Head of caudate nucleus (tissue), 42 donors: Measurements from ENCODE around the gene FILIP1.

Experiments
- DNase-seq, 42 donors: peaks; one replicate each; pipeline versions ENCODE4 v3.0.0 to v3.0.0-alpha.2; 2020 to 2021; ENCODE audit warnings: mixed read lengths in 7 of 42
- intact Hi-C: fragments of 100-400 bp; cut with DNase I; formaldehyde crosslinking; loops from one replicate; pipeline ENCODE4 v1.15.0; 2022

Gene FILIP1

GRCh38 chr6:75315978-75316377 is 177.6 kb downstream of the FILIP1 start:
- intact Hi-C loops = no loop called here
- no peak for DNase-seq

DNA sequence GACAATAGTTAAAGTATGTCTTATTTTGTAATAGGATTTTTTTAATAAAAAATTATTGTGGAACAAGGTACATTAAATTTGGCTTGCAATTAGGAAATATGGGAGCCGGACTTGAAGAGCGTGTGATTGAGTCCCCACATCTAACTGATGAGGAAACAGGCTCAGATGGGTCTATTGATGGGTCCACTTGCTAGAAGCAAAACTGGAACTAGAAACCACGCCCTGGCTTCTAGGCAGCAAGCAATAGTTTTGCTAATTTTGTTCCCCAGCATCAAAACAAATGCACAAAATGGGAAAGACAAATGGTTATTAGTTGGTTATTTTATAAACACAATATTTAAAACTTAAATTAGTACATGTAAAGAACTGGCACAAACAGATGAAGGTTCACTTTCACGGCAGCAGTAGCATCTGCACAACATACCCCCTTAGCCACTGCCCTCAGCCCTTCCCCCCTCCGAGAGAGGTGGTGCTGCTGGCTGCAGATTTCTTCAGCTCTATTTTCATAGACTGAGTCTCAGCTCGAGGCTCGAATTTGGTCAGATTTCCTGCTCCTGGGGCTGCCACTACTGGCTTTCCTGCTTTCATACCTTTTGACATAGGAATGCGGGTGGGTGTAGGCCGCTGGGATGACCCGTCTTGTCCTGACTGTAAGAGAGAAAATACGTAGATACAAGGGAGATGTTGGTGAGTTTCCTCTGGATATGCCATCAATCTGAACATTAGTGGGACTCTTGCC is 185.2 kb downstream of the FILIP1 start:
- DNase-seq = no peak
- intact Hi-C loops = no loop called here

- intact Hi-C loops = no loop called here
These were observed 186.1 kb downstream of the FILIP1 start for GRCh38 chr6:75307364-75308004.

GRCh38 chr6:75306064-75306463 is 187.5 kb downstream of the FILIP1 start:
- DNase-seq = no peak
- intact Hi-C loops = no loop called here

More at GRCh38 chr6:75307364-75308004, 186.1 kb downstream of the FILIP1 start:
- DNase-seq = no peak

DNA sequence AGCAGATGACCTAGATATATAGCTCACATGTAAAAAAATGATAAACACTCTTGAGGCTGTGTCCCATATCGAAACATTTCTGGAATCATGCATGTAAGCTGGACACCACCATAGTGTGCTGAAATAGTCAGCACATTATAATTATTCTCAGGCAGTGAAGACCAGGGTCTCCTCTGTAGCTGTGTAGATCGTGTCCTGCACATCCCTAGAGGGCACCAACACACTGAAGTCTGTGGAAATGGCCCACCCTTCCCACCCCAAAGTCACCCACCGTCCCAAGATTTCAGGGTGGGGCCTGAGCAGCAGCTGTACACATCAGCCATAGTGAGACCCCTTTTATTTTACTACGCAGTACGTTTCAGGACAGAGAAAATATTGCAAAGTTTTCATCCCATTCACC is 188.0 kb downstream of the FILIP1 start:
- DNase-seq = no peak
- intact Hi-C loops = no loop called here

- intact Hi-C loops = no loop called here
- no peak for DNase-seq
These were observed 191.3 kb downstream of the FILIP1 start for GRCh38 chr6:75302280-75302679.

DNA sequence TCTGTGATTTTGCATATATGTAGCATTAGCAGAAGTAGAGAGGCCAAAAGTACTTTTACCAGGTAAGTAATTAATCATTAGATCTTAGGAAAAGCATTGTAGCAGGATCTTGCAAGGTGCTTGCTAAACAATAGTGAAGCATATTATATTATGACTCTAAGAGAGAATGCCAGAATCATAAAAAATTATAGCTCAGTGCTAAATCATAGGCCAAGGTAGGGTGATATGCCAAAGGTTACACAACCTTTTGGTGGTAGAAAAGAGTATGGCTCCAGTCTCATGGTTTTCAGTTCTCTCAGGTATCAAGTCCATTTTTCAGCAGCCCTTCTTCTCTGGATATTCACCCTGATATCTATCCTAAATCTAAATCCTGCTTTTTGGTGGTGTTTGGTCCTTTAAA is 192.1 kb downstream of the FILIP1 start:
- DNase-seq = no peak
- intact Hi-C loops = no loop called here

- intact Hi-C loops = no loop called here
- DNase-seq = no peak
These were observed 192.5 kb downstream of the FILIP1 start for GRCh38 chr6:75301088-75301487.

- no peak for DNase-seq
- intact Hi-C loops = no loop called here
These were observed 193.1 kb downstream of the FILIP1 start for GRCh38 chr6:75300531-75300855.

DNA sequence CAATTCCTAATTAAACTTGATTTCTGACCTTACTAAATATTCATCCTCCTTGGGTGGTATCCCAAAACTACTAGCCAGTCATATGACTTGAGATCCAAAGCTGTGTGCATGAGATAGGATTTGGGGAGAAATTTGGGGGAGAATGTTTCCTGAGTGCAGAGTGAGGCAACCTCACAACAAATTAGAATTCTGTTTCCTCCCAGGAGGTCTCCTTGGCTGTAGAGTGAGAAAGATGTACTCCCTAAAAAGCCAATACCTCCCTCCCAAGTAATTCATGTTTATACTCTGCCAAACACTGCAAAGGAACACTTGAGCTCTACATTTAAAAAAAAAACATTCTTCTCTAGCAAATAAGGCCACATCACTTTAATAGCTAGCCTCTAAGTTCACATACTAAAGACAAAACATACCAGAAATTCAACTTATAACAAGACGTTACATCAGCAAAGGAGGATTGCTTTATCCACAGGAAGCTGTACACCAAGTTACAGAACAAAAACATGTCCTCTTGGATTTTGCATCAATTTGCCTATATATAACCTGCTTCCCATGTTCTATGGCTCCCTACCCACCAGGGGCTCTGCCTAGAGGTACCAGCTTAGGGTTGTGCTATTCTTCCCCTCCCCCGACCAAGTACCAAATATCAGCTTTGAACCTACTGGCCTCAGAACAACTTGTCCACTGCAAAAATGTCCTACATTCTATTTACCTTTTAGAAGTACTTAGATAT is 193.6 kb downstream of the FILIP1 start:
- intact Hi-C loops = loop anchor here (5.0 kb wide), 1 partner anchor 227 kb away; no protein-coding TSS in a partner anchor
- no peak for DNase-seq

GRCh38 chr6:75296811-75297779 is 196.5 kb downstream of the FILIP1 start:
- intact Hi-C loops = loop anchor here (5.0 kb wide), 1 partner anchor 230 kb away; no protein-coding TSS in a partner anchor
- peak in 4 of 42 donors; percentile 12 to 53 (median 21) for DNase-seq

DNA sequence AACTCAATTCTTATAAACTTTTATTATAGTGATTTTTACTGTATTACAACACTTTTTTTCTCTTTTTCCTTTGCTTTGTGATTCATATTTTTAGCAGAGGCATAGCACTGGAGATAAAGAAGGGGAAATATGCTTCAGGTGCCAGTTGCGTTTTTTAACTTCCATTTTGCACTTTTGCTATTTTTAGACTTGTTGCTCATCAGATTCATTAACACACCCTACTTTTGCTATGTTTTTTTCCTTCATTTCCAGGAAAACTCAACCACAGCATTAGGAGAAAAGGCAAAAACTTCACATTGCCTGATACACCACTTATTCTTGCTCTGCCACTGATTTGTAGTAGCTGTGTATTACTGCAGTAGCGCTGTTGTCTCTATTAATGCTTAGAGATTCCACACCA is 201.0 kb downstream of the FILIP1 start:
- intact Hi-C loops = no loop called here
- DNase-seq = no peak

GRCh38 chr6:75291744-75292143 is 201.9 kb downstream of the FILIP1 start:
- no peak for DNase-seq
- intact Hi-C loops = no loop called here

DNA sequence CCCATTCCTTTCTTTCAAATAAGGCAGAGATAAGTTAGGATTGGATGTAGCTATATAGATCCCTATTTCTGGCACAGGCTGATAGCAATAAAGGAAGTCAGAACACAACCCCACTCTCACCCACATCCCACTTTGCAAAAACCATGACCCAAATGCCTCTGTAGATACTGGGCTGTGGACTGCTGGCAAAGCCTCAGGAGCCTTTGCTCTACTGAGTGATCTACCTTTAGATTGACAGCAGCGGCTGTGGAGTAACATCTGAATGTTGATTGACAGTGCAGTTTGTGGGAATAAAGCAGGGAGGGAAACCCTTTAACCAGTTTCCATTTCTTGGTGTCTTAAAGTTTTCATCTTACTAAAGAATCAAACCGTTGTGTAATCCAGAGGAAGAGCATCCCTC is 202.3 kb downstream of the FILIP1 start:
- peak in 3 of 42 donors; percentile 8 to 18 (median 10) for DNase-seq
- intact Hi-C loops = no loop called here

DNA sequence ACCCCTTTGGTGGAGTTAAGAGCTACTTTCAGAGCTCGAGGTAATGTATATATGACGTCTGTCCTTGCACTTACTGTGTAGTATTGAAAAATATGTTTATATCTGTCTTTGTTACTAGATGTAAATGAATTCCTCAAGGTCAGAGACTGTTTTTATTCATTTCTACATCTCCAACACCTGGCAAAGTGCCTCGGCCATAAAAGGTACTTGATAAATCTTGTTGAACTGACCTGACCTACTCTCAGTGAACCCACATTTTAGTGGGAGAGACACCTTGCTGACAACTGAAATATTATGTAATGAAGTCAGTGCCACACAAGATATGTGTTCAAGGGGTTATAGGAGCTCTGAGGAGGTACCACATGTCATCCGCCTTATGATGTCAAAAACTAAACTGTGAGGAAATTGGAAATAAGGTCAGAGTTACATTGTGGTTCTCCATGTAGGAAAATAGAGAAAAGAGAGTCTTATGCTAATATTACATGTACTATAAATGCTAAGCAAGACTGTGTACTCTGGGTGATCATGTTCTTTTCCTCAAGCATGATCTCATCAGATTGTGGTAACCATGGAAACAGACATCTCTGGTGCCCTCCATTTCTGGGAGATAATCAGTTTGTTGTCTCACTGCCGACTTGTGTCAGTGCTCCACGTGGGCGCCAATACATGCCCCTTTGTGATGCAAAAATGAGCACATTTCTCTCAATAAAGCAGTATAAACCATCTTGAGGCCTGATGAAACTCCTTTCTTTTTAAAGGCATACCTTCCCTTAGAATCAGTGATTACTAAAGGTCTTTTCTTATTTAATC is 203.3 kb downstream of the FILIP1 start:
- intact Hi-C loops = no loop called here
- peak; percentile 52 to 92 (median 78) for DNase-seq

GRCh38 chr6:75288023-75288422 is 205.6 kb downstream of the FILIP1 start:
- intact Hi-C loops = loop anchor here (5.0 to 10.0 kb wide), 2 partner anchors 317 to 1636 kb away; partner anchors contain the start of genes SENP6 and SLC17A5
- DNase-seq = no peak

- intact Hi-C loops = loop anchor here (5.0 to 10.0 kb wide), 2 partner anchors 317 to 1635 kb away; partner anchors contain the start of genes SENP6 and SLC17A5
- no peak for DNase-seq
These were observed 206.2 kb downstream of the FILIP1 start for GRCh38 chr6:75287424-75287823.

DNA sequence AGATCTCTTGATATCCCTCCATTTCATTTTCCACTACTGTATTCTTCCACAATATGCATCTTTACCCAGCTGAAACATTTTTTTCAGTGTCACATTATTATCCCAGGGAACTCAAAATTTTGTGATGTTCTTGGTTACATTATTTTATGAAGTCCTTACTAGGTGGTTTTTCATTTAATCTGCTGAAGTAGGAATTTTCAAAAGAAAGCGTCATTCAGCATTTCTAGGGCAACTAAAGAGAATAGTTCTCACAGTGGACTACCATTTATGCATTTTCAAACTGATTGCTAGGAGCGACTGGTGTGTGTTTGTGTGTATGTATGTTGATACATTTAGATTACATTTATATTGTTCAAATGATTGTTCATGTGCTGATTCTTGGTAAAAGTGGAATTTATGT is 206.6 kb downstream of the FILIP1 start:
- intact Hi-C loops = loop anchor here (5.0 to 10.0 kb wide), 2 partner anchors 318 to 1635 kb away; partner anchors contain the start of genes SENP6 and SLC17A5
- DNase-seq = no peak
